HG02885 (cell line): ENCODE measurements around the gene NCKAP5.

Source experiments
- ATAC-seq: cut with Tn5 transposase; IDR thresholded peaks from one replicate; pipeline ENCODE4 v1.9.1; 2021; ENCODE audit warnings: mild to moderate bottlenecking; ENCODE audit not compliant: unreplicated experiment, poor library complexity

NCKAP5 gene

GRCh38 chr2:132943829-132944228, 624.4 kb downstream of the NCKAP5 start:
- no peak for ATAC-seq

- no peak for ATAC-seq
Observed at GRCh38 chr2:132941296-132942020, 626.8 kb downstream of the NCKAP5 start.

- no peak for ATAC-seq
Observed at GRCh38 chr2:132937629-132938028, 630.6 kb downstream of the NCKAP5 start.

GRCh38 chr2:132936791-132937190, 631.5 kb downstream of the NCKAP5 start:
- ATAC-seq = peak; percentile 78

- ATAC-seq = no peak
Observed at GRCh38 chr2:132936261-132936660, 632.0 kb downstream of the NCKAP5 start.

GRCh38 chr2:132929786-132930185, 638.5 kb downstream of the NCKAP5 start:
- ATAC-seq = no peak

- no peak for ATAC-seq
Observed at GRCh38 chr2:132923787-132924186, 644.5 kb downstream of the NCKAP5 start.

GRCh38 chr2:132915812-132916549, 652.3 kb downstream of the NCKAP5 start:
- no peak for ATAC-seq

GRCh38 chr2:132911726-132912724, 656.2 kb downstream of the NCKAP5 start:
- ATAC-seq = no peak

GRCh38 chr2:132910432-132910831, 657.8 kb downstream of the NCKAP5 start:
- ATAC-seq = no peak

- no peak for ATAC-seq
Observed at GRCh38 chr2:132909427-132909826, 658.8 kb downstream of the NCKAP5 start.

GRCh38 chr2:132904142-132904842, 664.0 kb downstream of the NCKAP5 start:
- ATAC-seq = no peak

GRCh38 chr2:132902626-132903025, 665.6 kb downstream of the NCKAP5 start:
- no peak for ATAC-seq

- no peak for ATAC-seq
Observed at GRCh38 chr2:132901661-132902060, 666.6 kb downstream of the NCKAP5 start.

- no peak for ATAC-seq
Observed at GRCh38 chr2:132897111-132897510, 671.2 kb downstream of the NCKAP5 start.

GRCh38 chr2:132896073-132896472, 672.2 kb downstream of the NCKAP5 start:
- no peak for ATAC-seq

GRCh38 chr2:132891498-132891897, 676.8 kb downstream of the NCKAP5 start:
- ATAC-seq = no peak

GRCh38 chr2:132886574-132886973, 681.7 kb downstream of the NCKAP5 start:
- ATAC-seq = no peak

GRCh38 chr2:132884705-132885104, 683.6 kb downstream of the NCKAP5 start:
- ATAC-seq = no peak

GRCh38 chr2:132884292-132884691, 684.0 kb downstream of the NCKAP5 start:
- no peak for ATAC-seq
